Endothelial cell (in vitro differentiated cells): ENCODE data around the gene GPR137C. TPM values are rescaled to one million over a fixed set of nuclear protein-coding genes. Genes with fewer than 3 reads are reported as not detected.

Experiments used
- DNase-seq: peaks from one replicate; pipeline ENCODE4 v3.0.0; 2021; ENCODE audit warnings: low spot score
- H3K27ac Mint-ChIP-seq: one replicate; pipeline ENCODE4 v1.8.0; 2021; ENCODE audit warnings: mixed read lengths, inconsistent platforms; ENCODE audit not compliant: unreplicated experiment
- H3K27me3 Mint-ChIP-seq: one replicate; pipeline ENCODE4 v1.8.0; 2021; ENCODE audit warnings: mild to moderate bottlenecking, moderate library complexity, mixed read lengths, inconsistent platforms; ENCODE audit not compliant: unreplicated experiment
- H3K36me3 Mint-ChIP-seq: one replicate; pipeline ENCODE4 v1.8.0; 2021; ENCODE audit warnings: mild to moderate bottlenecking, low read depth, mixed read lengths, inconsistent platforms; ENCODE audit not compliant: unreplicated experiment
- H3K4me1 Mint-ChIP-seq: one replicate; pipeline ENCODE4 v1.8.0; 2021; ENCODE audit warnings: mild to moderate bottlenecking, mixed read lengths, inconsistent platforms; ENCODE audit not compliant: unreplicated experiment
- H3K4me3 Mint-ChIP-seq: one replicate; pipeline ENCODE4 v1.8.0; 2021; ENCODE audit warnings: mild to moderate bottlenecking, mixed read lengths, inconsistent platforms; ENCODE audit not compliant: unreplicated experiment
- H3K9me3 Mint-ChIP-seq: one replicate; pipeline ENCODE4 v1.8.0; 2021; ENCODE audit warnings: mixed read lengths, inconsistent platforms; ENCODE audit not compliant: unreplicated experiment
- total RNA-seq: library from RNA; stranded (reverse); fragmentation: NEBNext Ultra II Directional; extraction: Animal tissue kit (Norgen Biotek cat#: 25700); gene quantifications from one replicate; pipeline ENCODE4 v1.2.1, GENCODE V29; 2021; ENCODE audit not compliant: unreplicated experiment
- TF ChIP-seq, protein P1 (sequence below): fragments of 200-600 bp; sonication (generic); IDR thresholded peaks from one replicate; pipeline ENCODE4 v1.5.0; 2021; ENCODE audit warnings: antibody characterized with exemption; ENCODE audit not compliant: unreplicated experiment

GPR137C gene
- total RNA-seq, 1 donor from 2014 or later, result 3.3 TPM

DNA sequence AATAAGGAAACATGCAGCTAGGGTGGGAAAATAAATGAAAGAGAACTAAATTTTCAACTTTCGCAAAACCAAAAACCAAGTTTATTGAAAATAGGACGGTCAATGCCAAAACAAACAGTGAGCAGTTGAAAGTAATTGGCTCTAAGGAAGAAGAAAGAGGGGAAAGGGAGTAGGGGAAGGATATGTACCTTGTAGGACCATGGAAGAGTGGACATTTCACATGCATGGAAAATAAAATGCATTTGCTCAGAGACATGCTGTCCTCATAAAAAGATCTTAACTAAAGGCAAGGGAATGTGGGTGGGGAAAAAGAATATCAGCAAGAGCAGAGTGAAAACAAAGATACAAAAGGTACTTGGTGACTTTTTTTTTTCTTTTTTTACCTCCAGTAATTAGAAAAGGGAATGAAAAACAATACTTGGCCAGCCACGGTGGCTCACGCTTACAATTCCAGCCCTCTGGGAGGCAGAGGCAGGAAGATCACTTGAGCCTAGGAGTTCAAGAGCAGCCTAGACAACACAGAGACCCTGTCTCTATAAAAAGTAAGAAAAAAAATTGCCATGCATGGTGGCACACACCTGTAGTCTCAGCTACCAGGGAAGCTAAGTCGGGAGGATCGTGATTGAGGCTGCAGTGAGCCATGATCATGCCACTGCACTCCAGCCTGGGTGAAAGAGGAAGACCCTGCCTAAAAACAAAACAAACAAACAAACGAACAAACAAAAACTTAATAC, 6.9 kb upstream of the GPR137C start:
- TF ChIP-seq, protein P1, sequence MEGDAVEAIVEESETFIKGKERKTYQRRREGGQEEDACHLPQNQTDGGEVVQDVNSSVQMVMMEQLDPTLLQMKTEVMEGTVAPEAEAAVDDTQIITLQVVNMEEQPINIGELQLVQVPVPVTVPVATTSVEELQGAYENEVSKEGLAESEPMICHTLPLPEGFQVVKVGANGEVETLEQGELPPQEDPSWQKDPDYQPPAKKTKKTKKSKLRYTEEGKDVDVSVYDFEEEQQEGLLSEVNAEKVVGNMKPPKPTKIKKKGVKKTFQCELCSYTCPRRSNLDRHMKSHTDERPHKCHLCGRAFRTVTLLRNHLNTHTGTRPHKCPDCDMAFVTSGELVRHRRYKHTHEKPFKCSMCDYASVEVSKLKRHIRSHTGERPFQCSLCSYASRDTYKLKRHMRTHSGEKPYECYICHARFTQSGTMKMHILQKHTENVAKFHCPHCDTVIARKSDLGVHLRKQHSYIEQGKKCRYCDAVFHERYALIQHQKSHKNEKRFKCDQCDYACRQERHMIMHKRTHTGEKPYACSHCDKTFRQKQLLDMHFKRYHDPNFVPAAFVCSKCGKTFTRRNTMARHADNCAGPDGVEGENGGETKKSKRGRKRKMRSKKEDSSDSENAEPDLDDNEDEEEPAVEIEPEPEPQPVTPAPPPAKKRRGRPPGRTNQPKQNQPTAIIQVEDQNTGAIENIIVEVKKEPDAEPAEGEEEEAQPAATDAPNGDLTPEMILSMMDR, result no peak
- Mint-ChIP-seq H3K4me3 (no peak overlapping the region), H3K36me3 (no peaks in the 10 kb centered on the region), H3K27ac (no peak overlapping the region), H3K9me3 (no peaks in the 10 kb centered on the region), H3K4me1 (peaks cover 7% of the 10 kb centered on the region), H3K27me3 (peaks cover 2% of the 10 kb centered on the region)
- no peak for DNase-seq

GRCh38 chr14:52546318-52546670, 6.3 kb upstream of the GPR137C start:
- no peaks in the 10 kb centered on the region for H3K36me3 Mint-ChIP-seq
- no peaks in the 10 kb centered on the region for H3K9me3 Mint-ChIP-seq
- no peak overlapping the region for H3K4me3 Mint-ChIP-seq
- H3K27me3 Mint-ChIP-seq, result peaks cover 2% of the 10 kb centered on the region
- no peak for DNase-seq
- H3K4me1 Mint-ChIP-seq, result peaks cover 7% of the 10 kb centered on the region
- H3K27ac Mint-ChIP-seq, result no peak overlapping the region
- TF ChIP-seq, protein P1, result no peak

DNA sequence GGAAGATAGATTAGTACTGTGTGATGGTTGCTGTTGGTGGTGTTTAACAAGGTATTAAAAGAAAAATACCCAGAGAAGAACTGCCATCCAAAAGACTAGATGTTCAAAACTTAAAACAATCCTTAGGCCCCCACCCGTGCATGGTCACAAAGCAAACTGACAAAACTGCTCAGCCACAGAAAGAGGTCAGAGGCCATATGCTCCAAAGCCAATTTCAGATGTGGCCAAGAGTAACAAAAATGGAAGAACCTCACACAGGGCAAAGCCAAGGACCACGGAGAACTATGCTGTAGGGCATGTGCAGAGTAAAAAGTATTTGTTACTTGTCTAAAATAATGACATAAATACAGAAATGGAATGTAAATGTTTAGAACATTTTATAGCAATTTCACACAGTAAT, 5.6 kb upstream of the GPR137C start:
- H3K36me3 Mint-ChIP-seq, result no peaks in the 10 kb centered on the region
- no peak overlapping the region for H3K27ac Mint-ChIP-seq
- no peaks in the 10 kb centered on the region for H3K9me3 Mint-ChIP-seq
- peaks cover 4% of the 10 kb centered on the region for H3K27me3 Mint-ChIP-seq
- no peak for DNase-seq
- TF ChIP-seq, protein P1, result no peak
- H3K4me3 Mint-ChIP-seq, result no peak overlapping the region
- peaks cover 7% of the 10 kb centered on the region for H3K4me1 Mint-ChIP-seq

DNA sequence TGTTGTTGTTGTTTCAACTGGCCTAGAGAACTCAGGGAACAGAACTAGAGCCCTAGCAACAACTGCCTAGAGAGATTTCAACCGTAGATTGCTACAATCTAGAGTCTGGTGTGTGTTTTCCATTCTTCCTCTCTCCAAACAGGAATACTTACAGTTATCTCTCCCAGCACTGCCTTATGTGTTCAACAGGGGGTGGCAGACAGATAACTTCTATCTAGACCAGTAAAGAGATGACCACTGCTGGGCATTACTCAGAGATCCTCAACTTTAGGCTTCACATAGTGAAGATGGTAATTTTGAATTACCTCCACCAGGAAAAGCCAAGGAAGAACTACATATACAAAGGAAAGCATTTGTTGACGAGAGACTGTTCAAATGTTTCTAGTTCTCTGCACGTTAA, 5.1 kb upstream of the GPR137C start:
- TF ChIP-seq, protein P1, result no peak
- Mint-ChIP-seq H3K36me3 (no peaks in the 10 kb centered on the region), H3K4me3 (no peak overlapping the region), H3K27ac (no peak overlapping the region), H3K9me3 (no peaks in the 10 kb centered on the region), H3K4me1 (peaks cover 7% of the 10 kb centered on the region), H3K27me3 (peaks cover 4% of the 10 kb centered on the region)
- no peak for DNase-seq

GRCh38 chr14:52550661-52551060, 2.0 kb upstream of the GPR137C start:
- H3K36me3 Mint-ChIP-seq, result no peaks in the 10 kb centered on the region
- DNase-seq, result no peak
- peaks cover 4% of the 10 kb centered on the region for H3K4me1 Mint-ChIP-seq
- TF ChIP-seq, protein P1, result no peak
- H3K27me3 Mint-ChIP-seq, result peaks cover 10% of the 10 kb centered on the region
- peak overlapping the region; percentile 14 for H3K4me3 Mint-ChIP-seq
- H3K9me3 Mint-ChIP-seq, result no peaks in the 10 kb centered on the region
- H3K27ac Mint-ChIP-seq, result no peak overlapping the region
